ENCODE data around the gene ACAD8. TPM values are rescaled to one million over a fixed set of nuclear protein-coding genes. Genes with fewer than 3 reads are reported as not detected.

ACAD8 gene
- total and polyA plus RNA-seq, 10 of the 15 experiments (the other 5 are each of a cell fraction or from before 2014, with no cell fraction given) = 9.9 to 34.8 (median 22.2) TPM

DNA sequence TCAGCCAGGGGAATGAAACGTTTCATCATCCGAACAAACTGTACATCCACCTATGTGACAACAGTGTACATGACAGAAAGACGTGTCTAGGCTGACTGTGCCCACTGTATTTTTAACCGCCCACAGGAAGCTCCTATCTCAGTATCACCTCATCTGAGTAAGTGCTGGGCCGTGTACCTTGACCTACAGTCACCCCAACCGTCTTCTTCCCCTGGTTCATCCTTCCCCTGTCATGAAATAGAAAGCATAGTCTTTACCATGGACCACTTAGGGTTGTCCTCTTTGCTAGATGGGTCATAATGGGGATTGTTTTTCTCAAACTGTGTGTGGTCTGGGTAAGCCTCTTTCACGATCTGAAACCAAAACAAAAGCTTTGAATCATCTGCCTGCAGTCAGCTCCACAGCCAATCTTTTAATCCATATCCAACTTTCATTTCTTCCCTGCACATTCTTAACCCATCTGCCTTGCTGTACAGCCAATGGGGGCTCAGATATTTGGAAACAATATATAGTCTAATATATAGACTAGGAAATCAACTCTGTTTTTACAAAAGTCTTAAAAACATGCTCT is 4.4 kb upstream of the ACAD8 start:
- H3K79me2 ChIP-seq (ENCODE audit: control insufficient read depth, insufficient read depth, low read length) = peaks cover 6% of the 10 kb centered on the region
- no peak for FAIRE-seq
- SMC1A ChIA-PET (ENCODE audit: uncharacterized antibody, unreplicated experiment) = interaction anchor here (0.6 to 1.8 kb wide), 2 partner anchors 37 to 241 kb away, joined by 4 read pairs; no protein-coding TSS in a partner anchor
- RAD21 ChIA-PET (ENCODE audit: unreplicated experiment) = interaction anchor here (1.0 kb wide), 1 partner anchor 61 kb away, joined by 3 read pairs; no protein-coding TSS in a partner anchor
- intact Hi-C loops (cut with micrococcal nuclease; ENCODE audit: unreplicated experiment) (no loop called here), in situ Hi-C loops (cut with MboI) (no loop called here)
- no peak overlapping the region for H3K4me3 ChIP-seq
- no peak overlapping the region for H3K9ac ChIP-seq (ENCODE audit: control insufficient read depth, insufficient read depth, low read length)
- TF ChIP-seq JUNB (IDR thresholded peaks at IDR 0.05) = no peak
- TF ChIP-seq PAX8 (IDR thresholded peaks at IDR 0.05) = no peak
- no peak for TF ChIP-seq ATF7 (IDR thresholded peaks at IDR 0.05; ENCODE audit: low read depth)
- no peak for TF ChIP-seq NR2C2 (IDR thresholded peaks at IDR 0.05; ENCODE audit: borderline replicate concordance, control insufficient read depth, insufficient read length, low read depth)
- TF ChIP-seq, protein P1, sequence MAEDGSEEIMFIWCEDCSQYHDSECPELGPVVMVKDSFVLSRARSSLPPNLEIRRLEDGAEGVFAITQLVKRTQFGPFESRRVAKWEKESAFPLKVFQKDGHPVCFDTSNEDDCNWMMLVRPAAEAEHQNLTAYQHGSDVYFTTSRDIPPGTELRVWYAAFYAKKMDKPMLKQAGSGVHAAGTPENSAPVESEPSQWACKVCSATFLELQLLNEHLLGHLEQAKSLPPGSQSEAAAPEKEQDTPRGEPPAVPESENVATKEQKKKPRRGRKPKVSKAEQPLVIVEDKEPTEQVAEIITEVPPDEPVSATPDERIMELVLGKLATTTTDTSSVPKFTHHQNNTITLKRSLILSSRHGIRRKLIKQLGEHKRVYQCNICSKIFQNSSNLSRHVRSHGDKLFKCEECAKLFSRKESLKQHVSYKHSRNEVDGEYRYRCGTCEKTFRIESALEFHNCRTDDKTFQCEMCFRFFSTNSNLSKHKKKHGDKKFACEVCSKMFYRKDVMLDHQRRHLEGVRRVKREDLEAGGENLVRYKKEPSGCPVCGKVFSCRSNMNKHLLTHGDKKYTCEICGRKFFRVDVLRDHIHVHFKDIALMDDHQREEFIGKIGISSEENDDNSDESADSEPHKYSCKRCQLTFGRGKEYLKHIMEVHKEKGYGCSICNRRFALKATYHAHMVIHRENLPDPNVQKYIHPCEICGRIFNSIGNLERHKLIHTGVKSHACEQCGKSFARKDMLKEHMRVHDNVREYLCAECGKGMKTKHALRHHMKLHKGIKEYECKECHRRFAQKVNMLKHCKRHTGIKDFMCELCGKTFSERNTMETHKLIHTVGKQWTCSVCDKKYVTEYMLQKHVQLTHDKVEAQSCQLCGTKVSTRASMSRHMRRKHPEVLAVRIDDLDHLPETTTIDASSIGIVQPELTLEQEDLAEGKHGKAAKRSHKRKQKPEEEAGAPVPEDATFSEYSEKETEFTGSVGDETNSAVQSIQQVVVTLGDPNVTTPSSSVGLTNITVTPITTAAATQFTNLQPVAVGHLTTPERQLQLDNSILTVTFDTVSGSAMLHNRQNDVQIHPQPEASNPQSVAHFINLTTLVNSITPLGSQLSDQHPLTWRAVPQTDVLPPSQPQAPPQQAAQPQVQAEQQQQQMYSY (CRISPR knock-in tag; IDR thresholded peaks at IDR 0.05) = no peak
- TF ChIP-seq KAT2A (conservative IDR thresholded peaks at IDR 0.05; ENCODE audit: control insufficient read depth, low read depth, low read length) = no peak
- no peak for TF ChIP-seq ESRRA (IDR thresholded peaks at IDR 0.05; ENCODE audit: low read length)
- no peak for TF ChIP-seq MEF2B (IDR thresholded peaks at IDR 0.05; ENCODE audit: partially characterized antibody, poor library complexity, severe bottlenecking)
- TF ChIP-seq, protein P2, sequence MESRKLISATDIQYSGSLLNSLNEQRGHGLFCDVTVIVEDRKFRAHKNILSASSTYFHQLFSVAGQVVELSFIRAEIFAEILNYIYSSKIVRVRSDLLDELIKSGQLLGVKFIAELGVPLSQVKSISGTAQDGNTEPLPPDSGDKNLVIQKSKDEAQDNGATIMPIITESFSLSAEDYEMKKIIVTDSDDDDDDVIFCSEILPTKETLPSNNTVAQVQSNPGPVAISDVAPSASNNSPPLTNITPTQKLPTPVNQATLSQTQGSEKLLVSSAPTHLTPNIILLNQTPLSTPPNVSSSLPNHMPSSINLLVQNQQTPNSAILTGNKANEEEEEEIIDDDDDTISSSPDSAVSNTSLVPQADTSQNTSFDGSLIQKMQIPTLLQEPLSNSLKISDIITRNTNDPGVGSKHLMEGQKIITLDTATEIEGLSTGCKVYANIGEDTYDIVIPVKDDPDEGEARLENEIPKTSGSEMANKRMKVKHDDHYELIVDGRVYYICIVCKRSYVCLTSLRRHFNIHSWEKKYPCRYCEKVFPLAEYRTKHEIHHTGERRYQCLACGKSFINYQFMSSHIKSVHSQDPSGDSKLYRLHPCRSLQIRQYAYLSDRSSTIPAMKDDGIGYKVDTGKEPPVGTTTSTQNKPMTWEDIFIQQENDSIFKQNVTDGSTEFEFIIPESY (IDR thresholded peaks at IDR 0.05) = no peak
- TF ChIP-seq, protein P3, sequence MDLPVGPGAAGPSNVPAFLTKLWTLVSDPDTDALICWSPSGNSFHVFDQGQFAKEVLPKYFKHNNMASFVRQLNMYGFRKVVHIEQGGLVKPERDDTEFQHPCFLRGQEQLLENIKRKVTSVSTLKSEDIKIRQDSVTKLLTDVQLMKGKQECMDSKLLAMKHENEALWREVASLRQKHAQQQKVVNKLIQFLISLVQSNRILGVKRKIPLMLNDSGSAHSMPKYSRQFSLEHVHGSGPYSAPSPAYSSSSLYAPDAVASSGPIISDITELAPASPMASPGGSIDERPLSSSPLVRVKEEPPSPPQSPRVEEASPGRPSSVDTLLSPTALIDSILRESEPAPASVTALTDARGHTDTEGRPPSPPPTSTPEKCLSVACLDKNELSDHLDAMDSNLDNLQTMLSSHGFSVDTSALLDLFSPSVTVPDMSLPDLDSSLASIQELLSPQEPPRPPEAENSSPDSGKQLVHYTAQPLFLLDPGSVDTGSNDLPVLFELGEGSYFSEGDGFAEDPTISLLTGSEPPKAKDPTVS (IDR thresholded peaks at IDR 0.05; ENCODE audit: low read depth, low read length) = no peak
- TF ChIP-seq RBBP5 (conservative IDR thresholded peaks at IDR 0.05) = no peak
- no TSS peak for BruUV-seq (replicated peaks)
- ATAC-seq = no peak
- DNase-seq (ENCODE audit: low read depth, low spot score) = no peak
- peaks cover 9 to 14% of the 10 kb centered on the region in 2 experiments for H3K36me3 ChIP-seq (ENCODE audit: control insufficient read depth in 2 of 2, insufficient read depth in 2 of 2, low read length in 1 of 2)
- CTCF ChIA-PET = interaction anchor here (2.3 kb wide), 1 partner anchor 41 kb away, joined by 8 read pairs; no protein-coding TSS in a partner anchor
- H3K27me3 ChIP-seq (replicated peaks in 1 of 2; ENCODE audit: control insufficient read depth in 2 of 2, insufficient read depth in 2 of 2, low read length in 1 of 2) = no peaks in the 10 kb centered on the region
- H3K4me1 ChIP-seq (ENCODE audit: control insufficient read depth, insufficient read depth, low read length) = no peaks in the 10 kb centered on the region
- no peak overlapping the region for H3K4me2 ChIP-seq (ENCODE audit: control insufficient read depth, insufficient read depth)
- POLR2A ChIA-PET = interaction anchor here (1.2 kb wide), 1 partner anchor 12 kb away, joined by 3 read pairs; no protein-coding TSS in a partner anchor
- 53% methylated on average over 7 of the region's 7 CpGs for WGBS (ENCODE audit: insufficient coverage, insufficient replicate concordance, low lambda C conversion rate, missing lambda C conversion rate)
- H3K9me3 ChIP-seq (replicated peaks; ENCODE audit: control insufficient read depth, insufficient read depth, low read length) = no peaks in the 10 kb centered on the region
- H3K27ac ChIP-seq (ENCODE audit: control insufficient read depth, insufficient read depth) = no peak overlapping the region
- no peaks in the 10 kb centered on the region for H4K20me1 ChIP-seq (ENCODE audit: control insufficient read depth, insufficient read depth)
- H2AFZ ChIP-seq (ENCODE audit: control insufficient read depth, low read depth, low read length) = no peak overlapping the region

Data from GM12878 (cell line).